ENCODE results near the gene STON2.
"Not testable (repeated sequence)": the region's sequence is repeated elsewhere in the genome, so short reads cannot be mapped to it uniquely, and the experiment has no call there.

The STON2 gene

GRCh38 chr14:81265636-81266169 lies 134.4 kb downstream of the STON2 start:
- no peak for DNase-seq (ENCODE audit: low spot score)

GRCh38 chr14:81264671-81265070 lies 135.5 kb downstream of the STON2 start:
- no peak for DNase-seq (ENCODE audit: low spot score)

GRCh38 chr14:81263777-81264410 lies 136.2 kb downstream of the STON2 start:
- no peak for DNase-seq (ENCODE audit: low spot score)

DNA sequence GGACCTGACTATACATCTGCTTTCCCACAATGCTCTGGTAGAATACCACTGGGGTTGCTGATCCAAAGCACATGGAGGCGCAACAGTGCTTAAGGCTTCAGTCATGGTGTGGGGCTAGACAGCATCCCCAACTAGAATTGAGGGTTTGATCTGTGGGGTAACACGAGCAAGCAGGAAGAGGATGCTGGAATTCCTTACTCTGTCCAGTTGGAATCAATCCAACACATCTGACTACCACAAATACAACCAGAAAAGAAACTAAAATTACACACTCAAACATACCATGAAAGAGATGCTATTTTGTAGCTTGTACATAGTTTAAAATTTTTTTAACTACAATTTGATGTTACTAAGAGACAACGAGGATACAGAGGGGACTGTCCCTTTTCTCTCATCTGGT lies 138.9 kb downstream of the STON2 start:
- DNase-seq (ENCODE audit: low spot score) = no peak

DNA sequence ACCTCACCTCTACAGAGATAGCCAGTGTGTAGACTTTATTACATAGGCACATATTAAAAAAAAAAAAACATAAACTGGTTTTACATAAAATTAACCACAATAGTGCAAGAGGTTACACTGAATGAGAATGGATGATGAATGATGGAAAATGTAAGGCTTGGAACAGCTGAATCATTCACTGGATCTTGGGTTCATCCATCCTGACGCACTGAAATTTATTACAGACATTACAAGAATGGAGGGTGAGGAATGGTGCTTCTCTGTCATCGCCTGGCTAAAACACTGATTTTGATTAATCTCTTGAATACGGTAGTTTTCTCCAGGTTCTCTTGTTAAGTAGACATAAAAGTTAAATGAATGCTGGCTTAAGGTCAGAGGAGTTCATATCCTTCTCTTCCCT lies 139.4 kb downstream of the STON2 start:
- no peak for DNase-seq (ENCODE audit: low spot score)

DNA sequence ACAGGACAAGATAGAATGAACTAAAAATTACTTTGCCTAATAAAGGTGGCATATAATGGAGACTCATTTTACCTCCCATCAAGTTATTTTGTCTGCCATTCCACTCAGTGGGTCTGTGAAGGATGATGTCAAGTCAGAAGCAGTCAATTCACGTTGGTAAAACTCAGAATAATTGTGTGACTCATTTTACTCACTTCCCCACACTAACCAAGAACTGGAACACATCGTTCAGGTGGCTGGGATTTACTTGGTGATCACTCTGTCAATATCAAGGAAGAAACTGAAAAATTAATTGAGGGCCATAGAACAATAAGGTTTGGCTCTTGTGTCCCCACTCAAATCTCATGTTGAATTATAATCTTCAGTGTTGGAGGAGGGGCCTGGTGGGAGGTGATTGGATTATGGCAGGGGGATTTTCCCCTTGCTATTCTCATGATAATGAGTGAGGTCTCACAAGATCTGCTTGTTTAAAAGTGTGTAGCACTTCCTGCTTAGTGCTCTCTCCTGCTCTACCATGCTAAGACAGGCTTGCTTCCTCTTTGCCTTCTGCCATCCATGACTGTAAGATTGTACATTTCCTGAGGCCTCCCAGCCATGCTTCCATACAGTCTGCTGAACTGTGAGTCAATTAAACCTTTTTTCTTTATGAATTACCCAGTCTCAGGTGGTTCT lies 143.7 kb downstream of the STON2 start:
- no peak for DNase-seq (ENCODE audit: low spot score)

DNA sequence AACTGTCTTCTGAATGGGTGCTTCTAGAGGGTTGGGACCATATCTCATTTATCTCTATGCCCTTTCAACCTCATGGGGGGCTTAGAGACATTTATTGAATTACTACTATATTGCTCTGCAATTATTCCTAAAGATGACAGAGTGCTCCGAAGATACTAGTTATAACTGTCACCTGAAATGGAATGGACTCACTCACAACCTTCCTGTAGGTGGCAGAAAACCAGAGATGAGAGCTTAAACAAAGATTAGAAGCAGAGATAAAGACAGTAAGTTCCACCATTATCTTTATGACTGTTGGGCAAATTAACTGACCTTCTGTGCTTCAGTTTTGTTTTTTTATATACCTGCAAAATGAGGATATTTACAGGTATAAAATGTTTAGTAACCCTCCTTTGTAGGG lies 147.8 kb downstream of the STON2 start:
- DNase-seq (ENCODE audit: low spot score) = no peak

DNA sequence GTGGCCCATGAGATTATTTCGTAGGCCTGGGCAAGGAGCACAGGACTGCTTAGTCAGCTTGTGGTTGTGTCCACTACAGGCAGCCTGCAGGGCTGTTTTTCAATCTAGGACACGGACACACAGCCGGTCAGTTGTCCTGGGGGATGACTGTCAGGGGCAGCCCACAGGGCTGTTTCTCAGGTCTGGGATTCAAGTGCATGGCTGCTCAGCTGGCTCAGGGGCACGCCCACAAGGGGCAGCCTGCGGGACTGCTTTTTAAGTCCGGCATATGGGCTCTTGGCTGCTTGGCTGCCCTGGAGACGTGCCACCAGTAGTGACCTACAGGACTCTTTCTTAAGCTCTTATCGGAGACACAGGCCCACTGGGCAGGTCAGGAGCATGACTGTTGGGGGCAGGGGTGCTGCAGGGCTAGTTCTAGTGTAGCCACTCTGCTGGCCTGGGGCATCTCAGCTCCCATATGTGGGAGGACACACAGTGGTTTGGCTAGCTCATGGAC lies 152.8 kb downstream of the STON2 start:
- DNase-seq (ENCODE audit: low spot score) = no peak

GRCh38 chr14:81246461-81247270 lies 153.5 kb downstream of the STON2 start:
- no peak for DNase-seq (ENCODE audit: low spot score)

- no peak for DNase-seq (ENCODE audit: low spot score)
These were observed 154.4 kb downstream of the STON2 start for GRCh38 chr14:81245771-81246170.

GRCh38 chr14:81244431-81244830 lies 155.7 kb downstream of the STON2 start:
- not testable (repeated sequence) for DNase-seq (ENCODE audit: low spot score)

- no peak for DNase-seq (ENCODE audit: low spot score)
These were observed 156.6 kb downstream of the STON2 start for GRCh38 chr14:81243499-81243898.

GRCh38 chr14:81236849-81237248 lies 163.3 kb downstream of the STON2 start:
- not testable (repeated sequence) for DNase-seq (ENCODE audit: low spot score)

GRCh38 chr14:81236138-81236537 lies 164.0 kb downstream of the STON2 start:
- DNase-seq (ENCODE audit: low spot score) = no peak

- DNase-seq (ENCODE audit: low spot score) = no peak
These were observed 165.0 kb downstream of the STON2 start for GRCh38 chr14:81235096-81235495.

DNA sequence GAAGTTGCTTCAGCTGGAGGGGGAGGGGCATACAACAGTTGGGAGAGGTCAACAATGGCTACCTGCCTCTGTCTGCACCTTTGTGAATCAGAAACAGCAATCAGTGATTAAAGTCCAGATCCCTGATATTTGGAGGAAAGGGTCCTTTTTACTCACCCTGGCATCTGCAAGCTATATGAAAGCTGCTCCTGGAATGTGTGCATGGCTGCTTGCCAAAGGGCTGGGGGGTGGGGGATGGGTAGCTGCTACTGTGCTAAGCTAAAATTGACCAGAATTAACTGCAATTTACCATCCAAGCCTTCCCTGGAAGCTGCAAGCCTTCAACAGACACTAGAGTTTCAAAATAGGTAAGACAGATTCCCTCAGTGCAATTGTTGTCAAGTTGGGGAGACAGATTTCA lies 165.8 kb downstream of the STON2 start:
- no peak for DNase-seq (ENCODE audit: low spot score)

DNA sequence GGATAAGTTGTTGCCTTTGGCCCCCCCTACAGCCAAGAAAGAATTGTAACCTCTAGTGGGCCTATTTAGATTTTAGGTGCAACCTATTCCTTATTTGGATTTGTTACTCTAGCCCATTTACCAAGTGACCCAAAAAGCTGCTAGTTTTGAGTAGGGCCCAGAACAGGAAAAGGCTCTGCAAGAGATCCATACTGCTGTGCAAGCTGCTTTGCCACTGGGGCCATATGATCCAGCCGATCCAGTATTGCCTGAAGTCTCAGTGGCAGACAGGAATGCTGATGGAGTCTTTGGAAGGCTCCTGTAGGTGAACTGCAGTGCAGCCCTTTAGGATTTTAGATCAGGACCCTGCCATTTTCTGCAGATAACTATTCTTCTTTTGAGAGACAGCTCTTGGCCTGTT lies 166.5 kb downstream of the STON2 start:
- no peak for DNase-seq (ENCODE audit: low spot score)

DNA sequence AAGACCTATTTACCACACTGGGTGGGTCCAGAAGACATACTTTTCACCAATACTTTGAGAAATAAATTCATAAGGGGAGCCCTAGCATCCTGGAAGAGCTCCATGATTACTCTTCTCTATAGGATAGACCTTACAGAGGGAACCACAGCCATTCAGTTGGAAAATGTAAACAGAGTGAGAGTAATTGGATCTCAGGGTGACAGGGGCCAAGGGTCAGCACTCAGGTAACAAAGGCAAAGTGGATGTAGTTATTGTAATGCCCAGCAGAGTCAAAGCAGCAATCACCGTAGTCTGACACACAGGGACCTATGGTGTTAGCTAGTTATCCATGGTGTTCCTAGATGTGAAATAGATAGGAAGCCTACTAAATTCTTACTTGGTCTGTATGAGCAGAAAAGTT lies 168.6 kb downstream of the STON2 start:
- DNase-seq (ENCODE audit: low spot score) = no peak

- no peak for DNase-seq (ENCODE audit: low spot score)
These were observed 175.9 kb downstream of the STON2 start for GRCh38 chr14:81224222-81224621.

DNA sequence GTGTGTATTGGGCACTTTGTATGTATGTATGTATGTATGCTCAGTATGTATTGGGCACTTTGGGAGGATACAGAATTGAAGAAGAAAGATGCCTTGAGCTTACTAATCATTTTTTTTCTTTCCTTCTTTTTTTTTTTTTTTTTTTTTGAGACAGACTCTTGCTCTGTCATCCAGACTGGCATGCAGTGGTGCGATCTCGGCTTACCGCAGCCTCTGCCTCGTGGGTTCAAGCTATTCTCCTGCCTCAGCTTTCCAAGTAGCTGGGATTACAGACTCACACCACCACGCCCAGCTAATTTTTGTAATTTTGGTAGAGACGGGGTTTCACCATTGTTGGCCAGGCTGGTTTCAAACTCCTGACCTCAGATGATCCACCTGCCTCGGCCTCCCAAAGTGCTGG lies 176.3 kb downstream of the STON2 start:
- not testable (repeated sequence) for DNase-seq (ENCODE audit: low spot score)

DNA sequence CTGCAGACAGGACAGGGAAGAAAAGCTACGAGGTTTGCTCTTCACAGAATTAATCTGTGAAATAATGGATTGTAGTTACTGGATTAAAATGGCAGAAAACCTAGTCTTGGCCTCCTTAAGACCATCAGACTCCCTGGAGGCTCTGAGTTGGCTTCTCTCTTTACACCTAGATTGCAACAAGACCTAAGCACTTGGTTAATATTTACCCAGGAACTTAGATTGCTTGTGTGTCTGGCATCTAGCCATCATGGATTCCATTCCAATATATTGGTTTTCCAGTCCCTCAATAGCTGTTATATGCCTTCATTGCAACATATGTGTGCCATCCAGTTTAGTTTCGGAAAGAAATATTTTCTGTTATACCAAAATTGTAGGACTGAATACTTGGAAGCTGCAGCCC lies 177.4 kb downstream of the STON2 start:
- DNase-seq (ENCODE audit: low spot score) = no peak

DNA sequence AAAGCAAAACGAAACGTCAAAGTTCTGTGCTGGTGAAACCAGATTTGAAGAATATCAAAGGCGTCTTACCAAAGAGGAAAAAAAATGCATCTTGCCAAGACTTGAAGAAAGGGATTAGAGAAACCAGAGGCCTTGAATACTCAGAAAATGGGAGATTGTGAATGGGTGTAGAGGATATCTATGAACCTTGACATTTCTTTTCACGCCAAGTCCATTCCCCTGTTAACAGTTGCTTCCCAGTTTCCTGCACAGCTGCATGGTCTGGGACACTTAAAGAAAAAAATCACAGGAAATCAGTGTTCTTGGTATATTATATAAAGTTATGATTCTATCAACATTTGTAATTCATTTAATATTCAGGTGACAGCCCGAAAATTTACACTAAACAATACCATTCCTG lies 178.0 kb downstream of the STON2 start:
- DNase-seq (ENCODE audit: low spot score) = no peak

Data from germinal center (tissue), 1 donor.